Duodenal mucosa (tissue), 2 donors: Measurements from ENCODE around the gene JPT2.
"Not testable (repeated sequence)": the region's sequence is repeated elsewhere in the genome, so short reads cannot be mapped to it uniquely, and the experiment has no call there.

Source experiments
- H3K27ac ChIP-seq: one replicate; pipeline ENCODE4 v1.7.0; 2013; ENCODE audit warnings: low read depth, low read length
- H3K27me3 ChIP-seq, 2 donors: one replicate each; pipeline ENCODE4 v1.7.0; 2013; ENCODE audit warnings: low read length in 2 of 2, control low read depth in 1 of 2; ENCODE audit not compliant: insufficient read depth in 2 of 2, control insufficient read depth in 1 of 2
- H3K36me3 ChIP-seq, 2 donors: one replicate each; pipeline ENCODE4 v1.7.0; 2013; ENCODE audit warnings: low read length in 2 of 2, control low read depth in 1 of 2; ENCODE audit not compliant: insufficient read depth in 2 of 2, control insufficient read depth in 1 of 2
- H3K4me1 ChIP-seq, 2 donors: one replicate each; pipeline ENCODE4 v1.7.0; 2013; ENCODE audit warnings: low read length in 2 of 2, control low read depth in 1 of 2; ENCODE audit not compliant: insufficient read depth in 2 of 2, control insufficient read depth in 1 of 2
- H3K4me3 ChIP-seq, 2 donors: one replicate each; pipeline ENCODE4 v1.7.0; 2013; ENCODE audit warnings: low read length in 2 of 2, low read depth in 1 of 2
- H3K9ac ChIP-seq, 2 donors: one replicate each; pipeline ENCODE4 v1.7.0; 2013; ENCODE audit warnings: low read length in 2 of 2, low read depth in 1 of 2
- H3K9me3 ChIP-seq, 2 donors: one replicate each; pipeline ENCODE4 v1.7.0; 2013; ENCODE audit warnings: low read length in 2 of 2, control low read depth in 1 of 2; ENCODE audit not compliant: control insufficient read depth in 1 of 2

JPT2 gene

DNA sequence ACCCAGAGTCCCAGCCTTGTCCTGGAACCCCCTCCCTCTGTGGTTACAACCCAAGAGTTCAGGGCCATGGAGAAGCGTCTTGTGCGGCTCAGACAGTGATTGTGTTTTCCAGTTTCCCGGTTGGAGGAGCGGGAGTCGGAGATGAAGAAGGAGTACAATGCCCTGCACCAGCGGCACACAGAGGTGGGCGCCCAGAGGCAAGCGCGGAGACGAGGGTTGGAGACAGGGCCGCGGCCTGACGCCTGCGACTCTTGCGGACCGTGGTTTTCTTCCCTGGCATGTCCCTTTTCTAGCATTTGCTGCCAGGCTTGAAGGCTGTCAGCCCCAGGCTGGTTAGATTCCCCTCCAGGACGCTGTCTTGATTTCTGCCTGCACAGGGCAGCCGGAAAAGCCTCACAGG lies 50.9 kb downstream of the JPT2 start:
- Histone ChIP-seq H3K36me3 (peaks cover 6 to 80% of the 10 kb centered on the region in 2 donors), H3K27me3 (no peaks in the 10 kb centered on the region), H3K9ac (no peak overlapping the region), H3K4me3 (no peak overlapping the region), H3K9me3 (no peaks in the 10 kb centered on the region), H3K27ac (no peak overlapping the region), H3K4me1 (no peaks in the 10 kb centered on the region)

DNA sequence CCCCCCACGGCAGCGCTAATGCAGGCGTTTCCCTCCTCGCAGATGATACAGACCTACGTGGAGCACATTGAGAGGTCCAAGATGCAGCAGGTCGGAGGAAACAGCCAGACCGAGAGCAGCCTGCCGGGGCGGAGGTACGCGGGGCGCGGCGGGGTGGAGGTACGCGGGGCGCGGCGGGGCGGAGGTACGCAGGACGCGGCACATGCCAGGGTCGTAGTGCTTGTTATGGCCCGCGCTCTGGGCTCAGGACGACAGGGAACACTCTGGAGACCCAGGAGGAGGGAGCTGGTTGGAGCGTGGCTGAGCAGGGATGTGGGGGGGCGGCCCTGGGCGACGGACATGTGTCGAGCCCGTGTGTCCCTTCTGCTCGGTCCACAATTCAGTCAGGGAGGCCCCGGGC lies 51.4 kb downstream of the JPT2 start:
- no peaks in the 10 kb centered on the region for H3K4me1 ChIP-seq
- H3K4me3 ChIP-seq: no peak overlapping the region
- no peak overlapping the region for H3K27ac ChIP-seq
- peaks cover 6 to 81% of the 10 kb centered on the region in 2 donors for H3K36me3 ChIP-seq
- no peak overlapping the region for H3K9ac ChIP-seq
- H3K27me3 ChIP-seq: no peaks in the 10 kb centered on the region
- H3K9me3 ChIP-seq: no peaks in the 10 kb centered on the region

GRCh38 chr16:1731073-1731472 lies 53.0 kb downstream of the JPT2 start:
- Histone ChIP-seq H3K36me3 (peaks cover 12 to 88% of the 10 kb centered on the region in 2 donors), H3K4me3 (no peak overlapping the region), H3K27me3 (no peaks in the 10 kb centered on the region), H3K9ac (no peak overlapping the region), H3K27ac (no peak overlapping the region), H3K9me3 (peaks cover 0 to 9% of the 10 kb centered on the region in 2 donors), H3K4me1 (no peaks in the 10 kb centered on the region)

DNA sequence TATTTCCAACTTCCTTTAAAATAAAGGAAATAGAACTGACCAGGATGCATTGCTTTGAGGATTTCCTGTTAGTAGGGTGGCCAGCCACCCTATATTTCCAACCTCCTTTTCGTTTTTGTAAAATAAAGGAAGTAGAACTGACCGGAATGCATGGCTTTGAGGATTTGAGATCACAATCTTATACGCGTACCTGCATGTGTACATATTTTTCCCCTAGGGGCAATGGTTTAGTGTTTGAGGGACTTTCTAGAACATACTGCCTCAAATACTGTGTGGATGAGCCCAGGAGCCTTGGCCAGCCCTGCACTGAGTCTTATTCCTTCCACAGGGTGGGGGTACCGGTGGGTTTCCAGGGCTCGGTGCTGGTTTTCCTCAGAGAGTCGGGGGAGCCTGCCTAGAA lies 53.5 kb downstream of the JPT2 start:
- peaks cover 0 to 9% of the 10 kb centered on the region in 2 donors for H3K9me3 ChIP-seq
- no peak overlapping the region for H3K4me3 ChIP-seq
- H3K27ac ChIP-seq: no peak overlapping the region
- no peak overlapping the region for H3K9ac ChIP-seq
- H3K27me3 ChIP-seq: no peaks in the 10 kb centered on the region
- peaks cover 12 to 83% of the 10 kb centered on the region in 2 donors for H3K36me3 ChIP-seq
- H3K4me1 ChIP-seq: no peaks in the 10 kb centered on the region

DNA sequence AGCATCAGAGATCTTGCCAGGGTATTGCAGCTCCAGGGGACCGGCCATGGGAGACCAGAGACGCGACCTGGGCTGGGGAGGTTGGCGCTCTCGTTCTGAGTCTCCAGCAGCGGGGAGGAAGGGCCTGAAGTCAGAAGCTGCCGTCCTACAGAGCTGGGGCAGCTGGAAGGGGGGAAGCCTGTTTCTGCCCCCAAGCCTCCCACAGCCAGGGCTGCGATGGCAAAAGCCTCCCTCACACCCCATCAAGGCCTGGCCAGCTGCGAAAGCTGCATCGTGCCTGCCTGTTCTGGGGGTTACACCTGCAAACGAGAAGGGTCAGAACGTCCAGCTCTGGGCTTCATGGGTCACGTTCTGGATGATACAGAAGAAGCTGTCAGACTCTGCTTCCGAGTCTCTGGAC lies 54.0 kb downstream of the JPT2 start:
- Histone ChIP-seq H3K4me1 (no peaks in the 10 kb centered on the region), H3K9me3 (peaks cover 1 to 9% of the 10 kb centered on the region in 2 donors), H3K27me3 (no peaks in the 10 kb centered on the region), H3K9ac (no peak overlapping the region), H3K36me3 (peaks cover 7 to 78% of the 10 kb centered on the region in 2 donors), H3K27ac (no peak overlapping the region), H3K4me3 (no peak overlapping the region)

GRCh38 chr16:1732551-1732987 lies 54.5 kb downstream of the JPT2 start:
- Histone ChIP-seq H3K9me3 (peaks cover 3 to 13% of the 10 kb centered on the region in 2 donors), H3K36me3 (peaks cover 6 to 73% of the 10 kb centered on the region in 2 donors)
- H3K9ac ChIP-seq, H3K27ac ChIP-seq, H3K4me1 ChIP-seq, H3K4me3 ChIP-seq, H3K27me3 ChIP-seq: not testable (repeated sequence)

DNA sequence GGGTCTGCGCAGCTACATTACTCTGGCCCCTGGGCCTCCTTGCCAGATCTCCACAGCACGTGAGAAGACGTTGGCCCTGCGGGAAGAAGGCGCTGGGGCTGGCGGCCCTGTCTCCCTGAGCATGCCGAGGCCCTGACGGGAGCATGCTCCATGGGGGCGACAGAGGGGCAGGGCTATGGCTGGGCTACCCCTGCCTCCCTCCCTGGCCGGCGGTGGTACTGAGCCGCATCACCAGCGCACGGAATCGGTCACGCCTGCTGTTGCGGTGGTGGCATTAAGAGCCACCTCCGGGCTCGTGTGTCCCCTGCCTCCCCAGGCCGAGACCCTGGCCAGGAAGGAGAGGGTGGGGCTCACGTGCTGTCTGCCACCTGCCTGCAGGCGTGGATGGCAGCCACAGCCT lies 56.0 kb downstream of the JPT2 start:
- Histone ChIP-seq H3K27ac (no peak overlapping the region), H3K9me3 (peaks cover 6 to 20% of the 10 kb centered on the region in 2 donors), H3K4me1 (no peaks in the 10 kb centered on the region), H3K27me3 (no peaks in the 10 kb centered on the region), H3K9ac (no peak overlapping the region), H3K36me3 (peaks cover 6 to 58% of the 10 kb centered on the region in 2 donors), H3K4me3 (no peak overlapping the region)

- no peaks in the 10 kb centered on the region for H3K4me1 ChIP-seq
- no peaks in the 10 kb centered on the region for H3K27me3 ChIP-seq
- no peak overlapping the region for H3K4me3 ChIP-seq
- peaks cover 9 to 20% of the 10 kb centered on the region in 2 donors for H3K9me3 ChIP-seq
- H3K36me3 ChIP-seq: peaks cover 6 to 52% of the 10 kb centered on the region in 2 donors
- no peak overlapping the region for H3K9ac ChIP-seq
- H3K27ac ChIP-seq: no peak overlapping the region
These were observed 56.7 kb downstream of the JPT2 start for GRCh38 chr16:1734816-1735215.

DNA sequence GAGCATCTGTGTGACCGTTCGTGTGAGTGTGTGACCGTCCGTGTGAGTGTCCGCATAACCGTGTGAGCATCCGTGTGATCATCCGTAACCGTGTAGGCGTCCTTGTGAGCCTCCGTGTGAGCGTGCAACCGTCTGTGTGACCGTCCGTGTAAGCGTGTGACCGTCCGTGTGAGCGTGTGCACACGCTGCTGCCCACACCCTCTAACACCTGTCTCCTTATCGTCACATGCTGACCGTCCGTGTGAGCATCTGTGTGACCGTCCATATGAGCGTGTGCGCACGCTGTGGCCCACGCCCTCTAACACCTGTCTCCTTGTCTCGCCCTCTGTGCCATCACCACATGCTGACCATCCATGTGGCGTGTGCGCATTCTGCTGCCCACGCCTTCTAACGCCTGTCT lies 62.2 kb downstream of the JPT2 start:
- no peak overlapping the region for H3K4me3 ChIP-seq
- no peaks in the 10 kb centered on the region for H3K4me1 ChIP-seq
- no peaks in the 10 kb centered on the region for H3K27me3 ChIP-seq
- peaks cover 13 to 33% of the 10 kb centered on the region in 2 donors for H3K36me3 ChIP-seq
- no peak overlapping the region for H3K27ac ChIP-seq
- H3K9me3 ChIP-seq: peaks cover 9 to 17% of the 10 kb centered on the region in 2 donors
- H3K9ac ChIP-seq: no peak overlapping the region

- no peak overlapping the region for H3K9ac ChIP-seq
- no peaks in the 10 kb centered on the region for H3K27me3 ChIP-seq
- no peak overlapping the region for H3K4me3 ChIP-seq
- peaks cover 9 to 11% of the 10 kb centered on the region in 2 donors for H3K9me3 ChIP-seq
- peaks cover 13 to 28% of the 10 kb centered on the region in 2 donors for H3K36me3 ChIP-seq
- H3K27ac ChIP-seq: no peak overlapping the region
- H3K4me1 ChIP-seq: no peaks in the 10 kb centered on the region
These were observed 62.9 kb downstream of the JPT2 start for GRCh38 chr16:1740781-1741490.
